ENCODE results near the gene TIMM10. TPM values are rescaled to one million over a fixed set of nuclear protein-coding genes. Genes with fewer than 3 reads are reported as not detected.
A peak's percentile ranks its signal among the peaks of the same experiment; 100 is the strongest.

Gene TIMM10
- total RNA-seq, 1 experiment from 2014 or later = 51.6 TPM

DNA sequence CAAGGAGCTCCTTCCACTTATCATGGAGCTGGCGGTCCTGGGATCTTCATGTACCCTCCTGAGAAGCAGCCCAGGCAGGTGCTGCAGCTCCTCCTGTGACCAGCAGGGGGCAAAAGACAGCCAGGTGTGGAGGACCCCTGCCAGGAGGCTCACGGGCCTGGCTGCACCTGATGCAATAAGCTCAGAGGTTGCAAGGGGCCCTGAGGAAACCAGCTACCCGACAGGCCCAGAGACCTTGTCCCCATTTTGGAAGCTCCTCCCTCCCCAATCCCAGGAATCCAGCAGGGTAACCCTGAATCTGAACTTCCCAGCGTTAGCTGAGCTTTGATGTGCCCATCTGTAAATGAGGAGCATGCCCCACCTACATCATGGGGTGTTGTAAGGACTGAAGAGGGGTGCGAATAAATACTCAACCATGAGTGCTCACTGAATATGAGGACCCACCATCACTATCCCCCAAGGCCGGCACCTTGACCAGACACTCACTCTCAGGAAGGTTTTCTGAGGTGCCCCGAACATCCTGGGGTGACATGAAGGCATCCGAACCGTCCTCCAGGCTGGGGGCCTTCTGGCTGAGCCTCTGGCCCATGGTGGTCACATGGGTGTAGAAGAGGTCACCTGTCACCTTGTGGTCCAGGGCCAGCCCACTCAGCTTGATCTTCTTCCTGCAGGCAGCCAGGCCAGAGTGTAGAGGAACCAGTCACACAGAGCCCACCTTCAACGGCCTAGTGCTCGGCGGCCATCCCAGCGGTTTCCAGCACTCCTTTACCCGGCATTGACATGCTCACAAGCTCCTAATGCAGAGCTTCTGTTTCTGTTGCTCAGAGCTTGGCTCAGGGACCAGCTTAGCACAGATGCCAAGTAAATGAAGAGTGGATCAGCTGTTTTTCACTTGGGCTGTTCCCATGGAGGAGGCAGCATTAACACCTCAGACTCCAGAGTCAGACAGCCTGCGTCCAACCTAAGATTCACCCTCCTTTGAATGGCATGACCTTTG, 36.7 kb downstream of the TIMM10 start:
- in situ Hi-C loops (cut with HindIII; ENCODE audit: low pct_unique_long_range_greater_than_20kb, low sequenced_read_pairs) = no loop called here
- peak; percentile 57 for DNase-seq (ENCODE audit: low read depth, low spot score)

DNA sequence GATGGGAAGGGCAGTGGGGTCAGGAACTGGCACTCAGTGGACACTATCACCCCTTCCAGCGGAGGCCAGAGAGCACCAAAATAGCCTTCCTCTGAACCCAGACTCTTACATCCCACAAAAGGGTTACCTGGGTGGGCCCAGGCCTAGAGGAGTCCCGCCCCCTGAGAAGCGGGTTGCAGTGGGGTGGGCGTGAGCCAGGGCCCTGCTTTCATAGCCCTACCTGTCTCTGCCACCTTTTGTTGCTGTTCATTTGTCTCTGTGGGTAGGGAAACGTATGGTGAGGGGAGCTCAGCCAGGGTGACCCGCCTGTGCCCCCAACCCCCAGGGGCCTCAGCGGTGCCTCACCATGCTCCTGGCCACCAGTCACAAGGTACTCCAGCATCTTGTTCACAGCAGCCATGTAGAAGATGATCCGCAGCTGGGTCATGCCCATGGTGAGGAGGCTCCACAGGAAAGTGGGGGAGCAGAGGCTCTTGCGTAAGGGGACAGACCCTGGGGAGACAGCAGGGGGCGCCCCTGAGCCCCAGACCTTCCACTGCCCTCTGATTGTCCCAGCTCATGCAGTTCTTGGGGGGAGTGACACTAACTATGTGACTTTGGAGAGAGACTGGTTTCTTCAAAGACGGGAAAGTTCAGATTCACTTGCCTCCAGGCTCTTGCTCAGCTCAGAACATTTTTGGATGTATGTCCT, 39.0 kb downstream of the TIMM10 start:
- peak; percentile 49 for DNase-seq (ENCODE audit: low read depth, low spot score)
- in situ Hi-C loops (cut with HindIII; ENCODE audit: low pct_unique_long_range_greater_than_20kb, low sequenced_read_pairs) = no loop called here

DNA sequence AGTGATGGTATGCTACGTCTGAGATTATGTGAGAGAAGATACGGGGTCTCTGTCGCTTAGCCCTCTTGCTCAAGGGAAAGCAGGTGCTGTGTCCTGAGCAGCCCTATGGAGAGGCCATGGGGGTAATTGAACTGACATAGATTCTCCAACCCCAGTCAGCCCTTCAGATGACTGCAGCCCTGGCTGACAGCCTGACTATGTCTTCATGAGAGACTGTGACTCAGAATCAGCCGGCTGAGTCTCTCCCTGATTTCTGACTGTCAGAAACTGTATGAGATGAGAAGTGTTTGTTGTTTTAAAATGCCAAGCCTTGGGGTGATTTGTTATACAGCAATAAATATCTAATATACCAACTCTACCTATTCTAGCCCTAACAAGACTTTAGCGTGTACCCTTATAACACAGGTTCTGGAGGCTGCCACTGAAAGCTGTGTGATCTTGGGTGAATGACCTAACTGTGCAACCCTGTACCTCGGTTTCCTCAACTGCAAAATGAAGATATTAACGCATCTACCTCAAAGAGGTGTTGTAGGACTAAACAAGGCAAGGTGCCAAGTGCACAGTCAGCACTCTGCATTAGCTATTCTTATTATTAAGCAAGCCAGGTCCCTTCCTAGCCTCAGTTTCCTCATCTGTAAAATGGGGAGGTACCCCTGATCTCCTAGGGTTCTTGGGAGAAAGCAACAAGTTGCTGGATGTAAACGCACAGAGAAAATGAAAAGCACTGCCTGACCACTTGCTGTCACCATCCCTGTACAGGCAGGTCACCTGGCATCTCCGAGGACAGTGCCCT, 39.9 kb downstream of the TIMM10 start:
- DNase-seq (ENCODE audit: low read depth, low spot score) = peak; percentile 29
- in situ Hi-C loops (cut with HindIII; ENCODE audit: low pct_unique_long_range_greater_than_20kb, low sequenced_read_pairs) = no loop called here

DNA sequence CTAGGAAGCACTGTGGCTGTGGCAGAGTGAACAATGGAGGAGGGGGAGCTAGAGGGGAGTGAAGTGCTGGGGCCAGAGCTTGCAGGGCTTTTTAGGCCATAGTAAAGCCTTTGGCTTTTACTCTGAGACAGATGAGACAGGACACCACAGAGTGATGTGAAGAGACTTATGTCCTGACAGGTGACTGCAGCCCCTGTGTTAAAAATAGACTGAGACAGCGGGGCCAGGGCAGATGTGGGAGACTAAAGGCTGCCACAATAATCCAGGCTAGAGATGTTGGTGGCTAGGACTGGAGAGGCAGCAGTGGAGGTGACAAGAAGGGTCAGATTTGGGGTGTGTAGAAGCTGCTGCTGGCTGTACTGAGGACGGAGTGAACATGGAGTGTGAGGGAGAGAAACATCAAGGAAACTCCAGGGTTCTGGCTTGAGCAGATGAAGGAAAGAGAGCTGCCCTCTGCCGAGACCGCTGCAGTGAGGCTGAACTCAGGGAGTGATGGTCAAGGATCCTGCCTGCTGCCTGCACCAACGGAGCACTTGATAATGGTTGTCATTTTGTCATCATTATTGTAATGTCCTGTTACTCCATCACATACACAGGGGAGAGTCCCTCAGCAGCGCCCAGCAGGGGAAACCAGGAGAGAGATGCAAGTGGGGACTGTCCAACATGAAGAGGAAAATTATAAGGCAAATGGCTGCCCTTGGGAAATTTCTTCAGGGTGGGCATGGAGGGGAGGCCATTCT, 42.5 kb downstream of the TIMM10 start:
- no peak for DNase-seq (ENCODE audit: low read depth, low spot score)
- in situ Hi-C loops (cut with HindIII; ENCODE audit: low pct_unique_long_range_greater_than_20kb, low sequenced_read_pairs) = no loop called here

DNA sequence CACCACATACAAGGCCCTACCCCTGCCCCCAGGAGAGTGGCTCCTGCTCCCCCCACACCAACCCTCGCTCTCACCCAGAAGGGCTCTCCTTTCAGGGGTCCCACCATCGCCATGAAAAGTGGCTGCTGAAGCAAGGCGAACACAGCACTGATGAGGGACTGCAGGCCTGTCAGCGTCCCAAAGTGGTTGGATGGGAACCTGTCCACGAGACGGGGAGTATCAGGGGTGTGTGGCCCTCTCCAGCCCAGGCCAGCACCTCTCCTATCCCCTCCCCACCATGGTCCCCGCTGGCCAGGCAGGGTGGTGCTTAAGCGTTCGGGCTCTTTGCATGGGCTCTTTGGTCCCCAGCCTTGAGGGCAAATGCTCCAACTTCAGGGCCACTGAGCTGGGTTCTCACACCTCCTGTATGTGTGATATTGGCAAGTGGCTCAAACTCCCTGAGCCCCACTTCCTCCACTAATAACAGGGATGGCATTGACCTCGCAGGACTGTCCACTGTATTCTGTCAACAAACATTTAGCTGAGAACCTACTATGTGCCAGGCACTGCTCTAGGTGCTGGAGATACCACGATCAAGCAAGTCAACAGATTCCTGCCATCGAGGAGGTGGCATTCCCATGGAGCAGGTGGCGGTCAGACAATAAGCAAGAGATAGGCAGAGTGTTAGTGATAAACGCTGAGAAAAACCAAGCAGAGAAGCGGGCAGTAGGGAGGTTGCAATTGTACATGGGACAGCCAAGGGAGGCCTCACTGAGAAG, 43.4 kb downstream of the TIMM10 start:
- DNase-seq (ENCODE audit: low read depth, low spot score) = no peak
- in situ Hi-C loops (cut with HindIII; ENCODE audit: low pct_unique_long_range_greater_than_20kb, low sequenced_read_pairs) = no loop called here

DNA sequence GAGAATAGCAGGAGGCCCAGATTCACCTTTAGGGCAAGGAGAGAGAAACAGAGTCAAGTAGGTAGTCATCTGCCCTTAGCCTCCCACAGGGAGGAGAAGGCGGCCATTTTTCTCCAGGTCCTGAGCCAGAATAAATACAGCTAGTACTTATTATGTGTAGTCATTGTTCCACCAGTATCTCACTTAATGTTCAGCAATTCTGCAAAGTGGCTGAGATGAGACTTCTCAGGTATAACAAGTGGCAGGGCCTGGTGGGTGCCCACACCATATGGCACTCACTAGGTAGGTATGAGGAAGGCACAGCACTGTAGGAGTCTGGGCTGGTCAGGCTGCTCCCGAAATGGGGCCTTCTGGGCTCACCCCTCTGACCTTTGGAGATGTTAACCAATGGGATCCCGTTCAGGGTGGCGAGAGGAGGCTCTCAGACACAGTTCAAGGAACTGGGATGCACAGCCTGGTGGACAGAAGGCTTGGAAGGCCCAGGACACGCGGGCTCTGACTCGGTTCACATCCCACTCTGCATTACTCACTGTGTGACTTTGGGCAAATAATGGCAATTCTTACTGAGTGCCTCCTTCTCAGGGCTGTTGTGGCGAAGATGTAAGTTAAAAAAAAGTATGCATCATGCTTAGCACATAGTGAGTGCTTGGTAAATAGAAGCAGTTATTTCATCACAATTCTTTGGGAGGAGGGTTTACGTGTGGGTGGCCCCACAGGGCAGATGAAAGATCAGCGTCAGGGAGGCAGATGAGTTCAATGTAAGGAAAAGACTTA, 45.1 kb downstream of the TIMM10 start:
- in situ Hi-C loops (cut with HindIII; ENCODE audit: low pct_unique_long_range_greater_than_20kb, low sequenced_read_pairs) = no loop called here
- no peak for DNase-seq (ENCODE audit: low read depth, low spot score)

DNA sequence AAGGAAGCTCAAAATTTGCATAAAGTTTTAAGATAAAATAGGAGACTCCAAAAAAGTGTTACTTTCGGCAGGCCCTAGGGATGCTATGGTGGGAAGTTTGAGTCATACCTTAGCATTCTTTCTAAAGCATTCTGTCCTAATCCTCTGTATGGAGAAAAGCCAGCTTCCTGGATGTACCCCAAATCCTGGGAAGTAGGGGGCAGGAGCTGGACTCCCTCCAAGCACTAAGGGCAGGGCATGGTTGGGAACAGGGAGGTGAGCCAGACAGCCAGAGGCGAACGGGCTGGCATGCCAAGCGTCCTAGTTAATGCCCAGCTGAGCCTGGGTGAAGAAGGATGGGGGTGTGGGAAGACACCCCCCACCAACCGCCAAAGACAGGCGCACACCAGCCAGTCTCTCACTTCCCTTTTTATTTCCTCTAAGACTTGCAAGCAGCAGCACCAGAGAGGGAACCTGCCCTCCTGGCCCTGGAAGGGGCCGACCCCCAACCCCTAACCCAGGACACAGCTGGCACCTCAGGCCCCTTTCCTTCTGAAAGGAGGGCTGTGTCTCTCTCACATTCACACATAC, 46.3 kb downstream of the TIMM10 start:
- in situ Hi-C loops (cut with HindIII; ENCODE audit: low pct_unique_long_range_greater_than_20kb, low sequenced_read_pairs) = no loop called here
- no peak for DNase-seq (ENCODE audit: low read depth, low spot score)

DNA sequence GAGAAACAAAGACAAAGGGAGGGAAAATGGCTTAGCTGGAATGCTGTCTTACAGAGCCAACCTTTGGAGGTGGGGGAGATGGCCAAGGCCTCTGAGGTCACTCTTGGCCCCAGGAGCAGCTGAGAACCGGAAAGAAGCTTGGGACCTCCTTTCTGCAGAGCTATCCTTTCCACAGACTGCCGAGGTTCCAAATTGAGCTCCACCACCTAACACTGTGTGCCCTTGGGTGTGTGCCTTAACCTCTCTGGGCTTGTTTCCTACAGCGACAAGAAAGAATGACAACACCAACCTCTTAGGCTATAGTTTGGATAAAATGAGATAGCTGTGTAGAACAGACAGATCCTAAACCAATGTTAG, 47.0 kb downstream of the TIMM10 start:
- DNase-seq (ENCODE audit: low read depth, low spot score) = no peak
- in situ Hi-C loops (cut with HindIII; ENCODE audit: low pct_unique_long_range_greater_than_20kb, low sequenced_read_pairs) = no loop called here

DNA sequence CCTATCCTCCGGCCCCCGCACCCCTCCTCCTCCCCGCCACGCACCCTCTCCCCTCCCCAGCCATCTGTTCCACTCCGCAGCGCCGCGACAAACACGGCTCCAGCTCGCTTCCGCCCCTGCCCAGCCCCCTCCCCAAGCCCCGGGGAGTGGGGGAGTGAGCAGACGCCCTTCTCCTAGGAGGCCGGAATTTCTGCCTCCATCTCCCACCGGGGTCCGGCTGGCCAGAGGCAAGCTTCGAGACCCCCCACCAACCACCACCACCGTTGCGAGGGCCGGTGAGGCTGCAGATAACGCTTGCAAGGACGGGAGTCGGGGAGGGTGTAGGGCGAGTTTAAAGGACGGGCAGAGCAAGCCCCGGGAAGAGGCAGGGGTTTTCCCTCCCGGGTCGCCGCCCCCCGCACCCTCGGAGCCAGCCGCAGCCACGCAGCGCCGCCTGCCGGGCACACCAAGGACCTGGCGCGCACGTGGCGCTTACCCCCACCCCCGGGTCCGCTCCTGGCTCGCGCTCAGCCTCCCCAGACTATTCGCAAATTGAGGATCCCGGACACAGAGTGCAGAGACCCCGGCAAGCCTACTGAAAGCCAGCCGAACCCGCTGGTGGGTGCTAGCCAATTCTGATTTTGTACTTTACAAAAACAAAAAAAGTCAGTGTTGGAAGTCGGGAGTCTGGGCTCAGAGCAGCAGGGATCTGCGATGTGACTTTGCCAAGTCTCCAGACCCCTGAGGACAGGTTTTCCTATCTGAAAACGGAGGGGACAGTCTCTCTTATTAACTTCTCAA, 47.6 kb downstream of the TIMM10 start:
- DNase-seq (ENCODE audit: low read depth, low spot score) = no peak
- in situ Hi-C loops (cut with HindIII; ENCODE audit: low pct_unique_long_range_greater_than_20kb, low sequenced_read_pairs) = no loop called here

DNA sequence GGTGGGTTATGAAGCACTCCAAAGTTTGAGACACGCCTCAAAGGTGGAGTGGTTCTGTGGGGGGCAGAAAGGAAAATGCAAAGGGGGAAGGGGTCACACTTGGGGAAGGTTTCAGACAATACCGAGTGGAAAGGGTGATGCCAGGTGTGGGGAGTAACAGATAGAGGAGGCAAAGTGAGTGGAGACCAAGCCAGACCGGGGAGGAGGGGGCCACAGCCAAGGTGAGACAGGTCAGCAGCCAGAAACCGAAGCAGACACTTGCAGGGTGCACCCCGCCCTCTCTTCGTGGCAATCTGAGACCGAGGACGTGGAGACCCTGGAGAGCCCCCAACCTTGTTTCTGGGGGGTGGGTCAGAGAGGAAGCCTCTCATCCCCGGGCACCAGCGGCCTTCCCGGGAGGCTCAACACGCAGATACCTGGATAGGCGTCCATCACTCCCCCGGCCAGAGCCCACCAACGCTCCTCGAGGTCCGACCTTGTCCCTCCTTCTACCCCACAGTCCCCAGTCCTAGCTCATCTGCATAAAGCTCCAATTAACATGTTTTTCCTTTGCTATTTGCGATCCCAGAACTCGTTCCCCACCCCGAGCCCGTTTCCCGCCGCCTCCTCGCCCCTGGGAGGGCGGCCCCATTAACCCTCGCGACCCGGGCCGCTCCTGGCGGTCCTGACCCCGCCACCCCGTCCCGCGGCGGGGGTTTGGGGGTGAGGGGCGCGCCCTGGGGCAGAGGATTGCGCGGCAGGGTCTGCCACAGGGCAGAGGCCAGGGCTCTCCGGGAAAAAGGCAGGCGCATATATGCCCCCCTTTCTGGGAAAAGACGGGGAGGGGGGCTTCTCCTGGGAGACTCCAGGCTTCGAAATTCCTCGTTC, 48.4 kb downstream of the TIMM10 start:
- in situ Hi-C loops (cut with HindIII; ENCODE audit: low pct_unique_long_range_greater_than_20kb, low sequenced_read_pairs) = no loop called here
- DNase-seq (ENCODE audit: low read depth, low spot score) = no peak

DNA sequence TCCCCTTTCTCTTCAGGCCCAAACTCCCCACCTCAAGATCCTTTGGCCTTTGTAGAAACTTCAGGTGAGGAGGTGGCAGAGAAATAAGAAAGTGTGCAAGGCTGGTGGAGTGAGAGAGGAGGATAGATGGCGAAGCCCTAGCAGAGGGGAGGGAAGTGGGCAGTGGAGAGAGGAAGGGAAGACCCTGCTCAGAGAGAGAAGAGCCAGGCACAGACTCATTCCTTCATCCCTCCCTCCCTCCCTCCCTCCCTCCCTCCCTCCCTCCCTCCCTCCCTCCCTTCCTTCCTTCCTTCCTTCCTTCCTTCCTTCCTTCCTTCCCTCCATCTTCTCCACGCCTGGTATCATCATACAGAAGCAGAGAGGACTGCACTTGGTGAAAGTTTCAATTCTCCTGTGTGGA, 49.2 kb downstream of the TIMM10 start:
- in situ Hi-C loops (cut with HindIII; ENCODE audit: low pct_unique_long_range_greater_than_20kb, low sequenced_read_pairs) = no loop called here
- DNase-seq (ENCODE audit: low read depth, low spot score) = no peak

DNA sequence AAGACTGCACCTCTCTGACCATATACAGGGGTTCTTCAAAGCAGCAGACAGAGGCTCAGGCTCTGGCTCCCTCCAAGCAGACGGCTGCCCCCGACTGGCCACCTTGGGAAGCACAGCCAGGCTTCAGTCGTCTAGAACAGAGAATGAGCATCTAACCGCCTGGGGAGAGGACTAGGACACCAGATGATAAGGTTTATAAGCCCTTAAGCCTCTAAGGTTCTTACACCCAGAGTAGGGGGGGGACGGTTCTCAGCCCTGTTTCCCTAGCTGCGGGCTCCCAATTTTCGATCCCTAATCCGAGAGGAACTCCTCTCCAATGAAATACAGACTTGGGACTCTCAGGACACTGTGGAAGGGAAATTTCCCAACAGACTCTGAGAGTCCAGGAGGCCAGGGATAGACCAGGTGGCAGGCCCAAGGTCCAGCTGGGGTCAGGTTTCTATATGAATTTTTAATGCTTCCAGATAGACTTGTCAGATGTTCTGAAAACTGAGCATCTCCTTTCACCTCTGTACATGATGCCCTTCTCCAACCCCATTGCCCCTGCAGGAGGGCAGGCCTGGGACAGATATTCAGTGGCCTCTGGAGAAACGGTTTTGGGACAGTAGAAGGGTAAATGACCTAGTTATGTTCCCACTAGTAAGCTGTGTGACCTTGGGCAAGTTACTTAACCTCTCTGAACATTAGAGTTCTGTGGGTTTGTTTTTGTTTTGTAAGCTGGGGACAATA, 50.0 kb downstream of the TIMM10 start:
- in situ Hi-C loops (cut with HindIII; ENCODE audit: low pct_unique_long_range_greater_than_20kb, low sequenced_read_pairs) = no loop called here
- peak; percentile 73 for DNase-seq (ENCODE audit: low read depth, low spot score)

DNA sequence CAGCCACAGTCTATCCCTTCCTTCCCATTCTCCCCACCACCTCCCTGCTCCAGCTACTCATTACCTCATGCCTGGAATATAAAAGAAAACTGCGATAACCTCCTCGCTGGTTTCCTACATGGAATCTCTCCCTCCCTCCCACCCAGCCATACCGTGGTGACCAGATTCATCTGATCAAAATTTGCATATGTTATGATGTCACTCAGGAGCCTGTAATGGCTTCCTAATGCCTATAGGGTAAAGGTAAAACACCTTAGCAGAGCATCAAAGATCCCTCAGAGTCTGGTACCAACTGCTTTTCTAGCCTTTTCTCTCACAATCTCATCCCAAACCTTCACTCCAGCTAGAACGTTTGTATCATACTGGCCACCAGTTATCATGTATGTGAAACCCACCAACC, 50.6 kb downstream of the TIMM10 start:
- no peak for DNase-seq (ENCODE audit: low read depth, low spot score)
- in situ Hi-C loops (cut with HindIII; ENCODE audit: low pct_unique_long_range_greater_than_20kb, low sequenced_read_pairs) = no loop called here
